GM19452 (cell line): ENCODE measurements around the gene STAB2.
"Not testable (repeated sequence)": the region's sequence is repeated elsewhere in the genome, so short reads cannot be mapped to it uniquely, and the experiment has no call there.

Experiments used
- ATAC-seq: cut with Tn5 transposase; IDR thresholded peaks from one replicate; pipeline ENCODE4 v1.9.1; 2021; ENCODE audit not compliant: unreplicated experiment

STAB2 gene

GRCh38 chr12:103801709-103802585, 214.9 kb downstream of the STAB2 start:
- no peak for ATAC-seq

- no peak for ATAC-seq
These were observed 215.5 kb downstream of the STAB2 start for GRCh38 chr12:103802586-103802886.

- no peak for ATAC-seq
These were observed 216.8 kb downstream of the STAB2 start for GRCh38 chr12:103803847-103804246.

GRCh38 chr12:103805655-103806360, 218.7 kb downstream of the STAB2 start:
- no peak for ATAC-seq

GRCh38 chr12:103806803-103807202, 219.7 kb downstream of the STAB2 start:
- no peak for ATAC-seq

GRCh38 chr12:103807561-103808238, 220.6 kb downstream of the STAB2 start:
- ATAC-seq, result no peak

- ATAC-seq, result no peak
These were observed 221.3 kb downstream of the STAB2 start for GRCh38 chr12:103808239-103808880.

- no peak for ATAC-seq
These were observed 222.1 kb downstream of the STAB2 start for GRCh38 chr12:103809154-103809553.

- ATAC-seq, result not testable (repeated sequence)
These were observed 222.6 kb downstream of the STAB2 start for GRCh38 chr12:103809639-103810038.

GRCh38 chr12:103810111-103810510, 223.0 kb downstream of the STAB2 start:
- no peak for ATAC-seq

- ATAC-seq, result no peak
These were observed 224.7 kb downstream of the STAB2 start for GRCh38 chr12:103811791-103812190.

GRCh38 chr12:103812789-103813188, 225.7 kb downstream of the STAB2 start:
- no peak for ATAC-seq

- no peak for ATAC-seq
These were observed 226.4 kb downstream of the STAB2 start for GRCh38 chr12:103813426-103813825.

GRCh38 chr12:103813949-103814348, 226.9 kb downstream of the STAB2 start:
- no peak for ATAC-seq

- no peak for ATAC-seq
These were observed 227.4 kb downstream of the STAB2 start for GRCh38 chr12:103814436-103814835.
